ENCODE data around the gene EPB42.
"Not testable (repeated sequence)": the region's sequence is repeated elsewhere in the genome, so short reads cannot be mapped to it uniquely, and the experiment has no call there.

The EPB42 gene

DNA sequence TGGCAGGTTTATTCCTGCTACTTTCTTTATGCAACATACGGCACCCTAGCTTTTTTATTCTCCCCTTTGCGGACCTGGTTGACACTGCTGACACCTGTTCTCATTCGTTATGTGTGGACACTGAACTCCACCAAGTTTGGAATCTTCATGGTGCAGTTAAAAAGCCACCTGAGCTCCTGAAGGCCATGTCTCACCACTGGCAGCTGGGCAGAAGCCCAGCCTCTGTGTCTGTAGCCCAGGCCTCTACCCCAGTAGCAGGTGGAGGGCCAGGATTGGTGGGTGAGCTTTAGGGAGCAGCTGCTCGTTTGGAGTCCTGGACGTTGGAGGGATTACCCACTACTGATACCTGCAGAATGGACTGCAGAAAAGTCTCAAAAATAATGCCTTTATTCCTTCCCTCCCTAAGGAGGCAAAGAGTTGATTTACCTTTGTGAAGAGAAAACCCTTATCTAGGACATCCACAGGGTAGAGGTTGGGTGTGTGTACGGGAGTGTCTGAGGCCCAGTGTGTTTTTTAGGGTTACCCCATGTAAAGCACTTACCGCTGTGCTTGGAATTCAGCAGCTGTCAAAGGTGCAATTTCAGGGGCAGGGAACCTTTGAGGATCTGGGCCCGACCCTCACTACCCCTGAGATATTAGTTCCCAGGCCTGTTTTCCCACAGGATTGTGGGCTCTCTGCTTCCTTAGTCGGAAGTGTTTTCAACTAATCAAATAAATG lies 36.3 kb downstream of the EPB42 start:
- no peak for DNase-seq

DNA sequence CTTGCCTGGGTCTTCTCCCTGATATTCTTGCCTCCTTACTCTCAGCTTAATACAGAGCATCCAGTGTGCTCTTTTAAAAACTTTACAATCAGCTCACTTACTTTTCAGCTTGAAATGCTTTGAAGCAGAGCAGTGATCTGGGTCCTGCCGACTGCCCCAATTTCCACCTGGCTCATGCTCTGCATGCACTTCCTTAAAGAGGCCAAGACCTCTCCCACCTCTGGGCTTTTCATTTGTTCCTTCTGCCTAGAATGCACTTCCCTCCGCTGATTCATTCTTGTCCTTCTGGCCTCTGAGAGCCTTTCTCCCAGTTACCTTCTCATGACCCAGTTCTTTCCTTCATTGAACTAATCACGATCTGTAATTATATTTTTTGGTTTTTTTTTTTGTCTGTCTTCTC lies 37.5 kb downstream of the EPB42 start:
- no peak for DNase-seq

DNA sequence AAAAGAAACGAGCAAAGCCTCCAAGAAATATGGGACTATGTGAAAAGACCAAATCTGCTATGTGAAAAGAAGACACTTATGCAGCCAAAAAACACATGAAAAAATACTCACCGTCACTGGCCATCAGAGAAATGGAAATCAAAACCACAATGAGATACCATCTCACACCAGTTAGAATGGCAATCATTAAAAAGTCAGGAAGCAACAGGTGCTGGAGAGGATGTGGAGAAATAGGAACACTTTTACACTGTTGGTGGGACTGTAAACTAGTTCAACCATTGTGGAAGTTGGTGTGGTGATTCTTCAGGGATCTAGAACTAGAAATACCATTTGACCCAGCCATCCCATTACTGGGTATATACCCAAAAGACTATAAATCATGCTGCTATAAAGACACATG lies 43.7 kb downstream of the EPB42 start:
- DNase-seq, result not testable (repeated sequence)

DNA sequence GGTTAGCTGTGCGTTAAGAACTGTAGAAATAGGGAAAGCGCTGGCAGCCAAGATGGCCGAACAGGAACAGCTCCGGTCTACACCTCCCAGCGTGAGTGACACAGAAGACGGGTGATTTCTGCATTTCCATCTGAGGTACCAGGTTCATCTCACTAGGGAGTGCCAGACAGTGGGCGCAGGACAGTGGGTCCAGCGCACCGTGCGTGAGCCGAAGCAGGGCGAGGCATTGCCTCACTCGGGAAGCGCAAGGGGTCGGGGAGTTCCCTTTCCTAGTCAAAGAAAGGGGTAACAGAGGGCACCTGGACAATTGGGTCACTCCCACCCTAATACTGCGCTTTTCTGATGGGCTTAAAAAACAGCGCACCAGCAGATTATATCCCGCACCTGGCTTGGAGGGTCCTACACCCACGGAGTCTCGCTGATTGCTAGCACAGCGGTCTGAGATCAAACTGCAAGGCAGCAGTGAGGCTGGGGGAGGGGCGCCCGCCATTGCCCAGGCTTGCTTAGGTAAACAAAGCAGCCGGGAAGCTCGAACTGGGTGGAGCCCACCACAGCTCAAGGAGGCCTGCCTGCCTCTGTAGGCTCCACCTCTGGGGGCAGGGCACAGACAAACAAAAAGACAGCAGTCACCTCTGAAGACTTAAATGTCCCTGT lies 45.0 kb downstream of the EPB42 start:
- not testable (repeated sequence) for DNase-seq

DNA sequence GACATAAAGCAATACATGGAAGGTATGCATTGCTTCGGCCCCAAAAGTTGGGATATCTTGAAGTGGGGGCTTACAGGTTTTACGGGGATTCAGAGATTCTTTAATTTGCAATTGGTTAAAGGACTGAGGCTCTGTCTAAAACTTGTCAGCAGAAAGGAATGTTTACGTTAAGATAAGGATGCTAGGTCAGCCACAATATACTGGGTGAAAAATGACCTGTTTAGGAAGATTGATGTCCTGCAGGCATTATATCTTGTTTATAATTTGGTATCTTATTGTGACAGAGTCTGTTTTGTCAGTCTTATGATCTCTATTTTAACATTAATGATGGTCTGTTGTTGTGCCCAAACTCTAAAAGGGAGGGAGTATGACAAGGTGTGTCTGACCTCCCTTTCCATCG lies 50.9 kb downstream of the EPB42 start:
- DNase-seq, result no peak

DNA sequence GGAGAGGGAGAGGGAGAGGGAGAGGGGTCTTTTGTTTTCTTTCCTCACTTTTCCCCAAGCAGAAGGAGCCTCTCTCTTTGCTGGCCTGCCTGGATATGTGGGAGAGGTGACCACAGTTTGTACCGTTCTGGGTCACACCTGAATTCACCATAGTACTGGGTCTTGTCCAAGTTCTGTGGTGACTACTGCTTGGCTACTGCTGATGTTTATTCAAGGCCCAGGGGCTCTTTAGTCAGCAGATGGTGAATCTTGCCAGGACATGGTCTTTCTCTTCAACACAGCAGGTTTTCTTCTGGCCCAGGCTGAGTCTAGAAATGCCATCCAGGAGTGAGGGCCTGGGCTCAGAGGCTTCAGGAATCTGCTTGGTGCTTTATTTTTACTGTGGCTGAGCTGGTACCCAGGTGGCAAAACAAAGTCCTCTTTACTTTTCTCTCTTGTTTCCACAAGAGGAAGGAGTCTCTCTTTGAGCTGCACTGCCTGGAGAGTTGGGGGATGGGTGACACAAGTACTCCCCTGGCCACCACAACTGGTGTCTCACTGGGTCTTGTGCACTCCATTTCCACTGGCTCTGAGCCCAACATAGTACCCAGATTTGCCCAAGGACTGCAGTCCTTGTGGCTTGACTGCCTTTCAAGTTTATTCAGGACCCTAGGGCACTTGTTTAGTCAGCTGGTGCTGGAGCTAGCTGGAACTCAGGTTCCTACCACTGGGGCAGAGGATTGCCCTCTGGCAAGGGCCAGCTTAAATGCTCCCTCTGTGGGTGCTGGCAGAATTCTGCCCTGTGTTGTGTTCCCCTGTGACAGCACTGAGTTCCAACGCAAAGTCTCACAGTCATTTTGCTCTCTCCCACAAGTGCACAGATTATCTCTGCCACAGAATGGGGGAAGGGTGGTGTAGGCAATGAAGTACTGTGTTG lies 52.4 kb downstream of the EPB42 start:
- DNase-seq, result no peak

DNA sequence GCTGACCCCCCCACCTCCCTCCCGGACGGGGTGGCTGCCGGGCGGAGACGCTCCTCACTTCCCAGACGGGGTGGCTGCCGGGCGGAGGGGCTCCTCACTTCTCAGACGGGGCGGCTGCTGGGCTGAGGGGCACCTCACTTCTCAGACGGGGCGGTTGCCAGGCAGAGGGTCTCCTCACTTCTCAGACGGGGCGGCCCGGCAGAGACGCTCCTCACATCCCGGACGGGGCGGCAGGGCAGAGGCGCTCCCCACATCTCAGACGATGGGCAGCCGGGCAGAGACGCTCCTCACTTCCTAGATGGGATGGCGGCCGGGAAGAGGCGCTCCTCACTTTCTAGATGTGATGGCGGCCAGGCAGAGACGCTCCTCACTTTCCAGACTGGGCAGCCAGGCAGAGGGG lies 53.6 kb downstream of the EPB42 start:
- not testable (repeated sequence) for DNase-seq

DNA sequence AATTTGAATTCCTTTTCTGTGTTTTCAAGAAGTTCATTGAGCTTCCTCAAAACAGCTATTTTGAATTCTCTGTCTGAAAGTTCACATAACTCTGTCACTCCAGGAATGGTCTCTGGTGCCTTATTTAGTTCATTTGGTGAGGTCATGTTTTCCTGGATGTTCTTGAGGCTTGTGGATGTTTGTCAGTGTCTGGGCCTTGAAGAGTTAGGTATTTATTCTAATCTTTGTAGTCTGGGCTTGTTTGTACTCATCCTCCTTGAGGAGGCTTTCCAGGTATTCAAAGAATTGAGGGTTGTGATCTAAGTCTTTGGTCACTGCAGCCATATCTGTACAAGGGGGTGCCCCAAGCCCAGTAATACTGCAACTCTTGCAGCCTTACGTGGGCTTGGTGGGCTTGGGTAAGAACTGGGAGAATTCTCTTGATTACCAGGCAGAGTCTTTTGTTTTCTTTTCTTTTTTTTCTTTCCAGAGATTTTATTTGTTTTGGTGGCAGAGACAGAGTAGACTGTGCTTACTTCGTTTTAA lies 55.0 kb downstream of the EPB42 start:
- no peak for DNase-seq

DNA sequence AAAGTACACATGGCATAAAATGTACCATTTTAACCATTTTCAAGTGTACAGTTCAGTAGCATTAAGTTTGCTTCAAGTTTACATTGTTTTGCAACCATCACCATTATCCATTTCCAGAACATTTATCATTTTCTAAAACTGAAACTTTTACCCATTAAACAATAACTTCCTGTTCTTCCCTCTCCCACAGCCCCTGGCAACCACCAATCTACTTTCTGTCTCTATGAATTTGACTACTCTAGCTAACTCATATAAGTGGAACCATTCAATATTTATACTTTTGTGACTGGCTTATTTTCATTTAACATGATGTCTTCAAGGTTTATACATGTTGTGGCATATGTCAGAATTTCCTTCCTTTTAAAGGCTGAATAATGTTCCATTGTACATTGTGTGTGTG lies 67.5 kb downstream of the EPB42 start:
- DNase-seq, result no peak

DNA sequence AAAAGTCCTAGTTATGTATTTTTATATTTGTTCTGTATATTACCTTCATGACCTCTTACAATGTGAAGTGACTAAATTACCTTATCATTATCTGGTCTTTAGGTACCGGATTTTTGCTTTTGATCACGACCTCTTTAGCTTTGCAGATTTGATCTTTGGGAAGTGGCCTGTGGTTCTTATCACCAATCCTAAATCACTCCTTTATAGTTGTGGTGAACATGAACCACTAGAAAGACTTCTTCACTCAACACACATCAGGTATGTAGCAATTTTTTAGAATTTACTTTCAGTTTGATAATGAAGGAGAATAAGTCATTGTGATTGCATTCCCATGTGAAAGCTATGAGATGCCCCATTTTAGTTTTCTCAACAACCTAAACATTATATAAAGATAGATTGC lies 69.1 kb downstream of the EPB42 start:
- DNase-seq, result no peak

DNA sequence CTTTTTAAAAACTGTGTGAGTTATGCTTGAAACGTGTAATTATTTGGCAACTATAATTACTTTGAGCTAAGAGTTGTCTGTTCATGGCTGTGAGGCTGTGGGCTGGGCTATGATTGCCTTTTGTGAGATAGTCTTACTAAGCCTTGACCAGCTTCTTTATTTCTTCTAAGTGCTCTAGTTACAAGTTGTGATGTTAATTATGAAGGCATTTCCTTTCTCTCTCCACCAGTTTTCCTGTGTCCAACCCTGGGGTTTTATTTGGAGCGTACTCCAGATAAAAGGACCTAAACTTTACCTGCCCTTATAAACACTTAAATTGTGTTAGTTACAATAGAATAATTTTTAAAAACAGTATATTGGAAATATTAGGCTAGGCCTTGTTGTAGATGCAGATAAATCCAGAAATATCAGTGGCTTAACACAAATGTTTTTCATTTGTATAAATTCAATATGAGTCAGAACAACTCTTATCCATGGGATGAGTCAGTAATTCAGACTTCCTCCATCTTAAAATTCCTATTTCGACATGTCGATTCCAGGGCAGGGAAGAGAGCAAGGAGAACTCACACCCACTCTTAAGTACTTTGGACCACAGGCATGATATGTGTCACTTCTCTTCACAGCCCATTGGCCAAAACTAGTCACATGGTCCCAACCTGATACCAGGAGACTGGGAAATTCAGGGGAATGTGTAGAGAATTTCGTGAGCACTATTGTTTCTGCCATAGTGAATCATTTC lies 70.5 kb downstream of the EPB42 start:
- no peak for DNase-seq
